ENCODE data around the gene MPC2.
"Not testable (repeated sequence)": the region's sequence is repeated elsewhere in the genome, so short reads cannot be mapped to it uniquely, and the experiment has no call there.

The MPC2 gene

GRCh38 chr1:167934426-167935215, 2.3 kb downstream of the MPC2 start:
- no peak for DNase-seq (ENCODE audit: low spot score)

GRCh38 chr1:167933788-167934187, 3.1 kb downstream of the MPC2 start:
- DNase-seq (ENCODE audit: low spot score), result no peak

- DNase-seq (ENCODE audit: low spot score), result no peak
Measured at GRCh38 chr1:167929725-167930124, 7.1 kb downstream of the MPC2 start.

GRCh38 chr1:167928919-167929318, 8.0 kb downstream of the MPC2 start:
- DNase-seq (ENCODE audit: low spot score), result not testable (repeated sequence)

GRCh38 chr1:167928457-167928852, 8.4 kb downstream of the MPC2 start:
- DNase-seq (ENCODE audit: low spot score), result no peak

- no peak for DNase-seq (ENCODE audit: low spot score)
Measured at GRCh38 chr1:167927046-167927754, 9.7 kb downstream of the MPC2 start.

- DNase-seq (ENCODE audit: low spot score), result no peak
Measured at GRCh38 chr1:167926486-167926997, 10.3 kb downstream of the MPC2 start.

- no peak for DNase-seq (ENCODE audit: low spot score)
Measured at GRCh38 chr1:167924543-167925231, 12.2 kb downstream of the MPC2 start.

- DNase-seq (ENCODE audit: low spot score), result no peak
Measured at GRCh38 chr1:167924102-167924501, 12.8 kb downstream of the MPC2 start.

GRCh38 chr1:167923324-167924056, 13.4 kb downstream of the MPC2 start:
- no peak for DNase-seq (ENCODE audit: low spot score)

GRCh38 chr1:167922611-167923074, 14.2 kb downstream of the MPC2 start:
- DNase-seq (ENCODE audit: low spot score), result no peak

- DNase-seq (ENCODE audit: low spot score), result no peak
Measured at GRCh38 chr1:167922023-167922422, 14.8 kb downstream of the MPC2 start.

GRCh38 chr1:167916766-167917511, 19.9 kb downstream of the MPC2 start:
- no peak for DNase-seq (ENCODE audit: low spot score)

GRCh38 chr1:167915569-167915968, 21.3 kb downstream of the MPC2 start:
- DNase-seq (ENCODE audit: low spot score), result no peak

- DNase-seq (ENCODE audit: low spot score), result no peak
Measured at GRCh38 chr1:167913895-167914496, 22.9 kb downstream of the MPC2 start, which contains the start of gene ADCY10. TSS of gene ADCY10 (minus strand) at chr1:167914134. CDS start at chr1:167905140, 8,994 bp downstream.

GRCh38 chr1:167912294-167912693, 24.6 kb downstream of the MPC2 start:
- no peak for DNase-seq (ENCODE audit: low spot score)

- DNase-seq (ENCODE audit: low spot score), result no peak
Measured at GRCh38 chr1:167911413-167911812, 25.5 kb downstream of the MPC2 start.

- no peak for DNase-seq (ENCODE audit: low spot score)
Measured at GRCh38 chr1:167910530-167910929, 26.3 kb downstream of the MPC2 start.

GRCh38 chr1:167909691-167910180, 27.1 kb downstream of the MPC2 start:
- DNase-seq (ENCODE audit: low spot score), result no peak

GRCh38 chr1:167905671-167906070, 31.2 kb downstream of the MPC2 start:
- no peak for DNase-seq (ENCODE audit: low spot score)

Measured in CD4-positive, alpha-beta T cell treated with Interleukin-2 at 100 ng/mL for 4 hours (primary cell).